ENCODE results near the gene RNF10.
"Not testable (repeated sequence)": the region's sequence is repeated elsewhere in the genome, so short reads cannot be mapped to it uniquely, and the experiment has no call there.

- TF ChIP-seq CTCF (IDR thresholded peaks at IDR 0.05; ENCODE audit: low read depth, low read length); POLR2A (IDR thresholded peaks at IDR 0.05; ENCODE audit: extremely low read depth, insufficient read length): not testable (repeated sequence)
These were observed 83.6 kb downstream of the RNF10 start for GRCh38 chr12:120617767-120618166.

Data from NB4 (cell line).